DOHH2 (cell line): Measurements from ENCODE around the gene PHRF1.

Experiments used
- EZH2phosphoT487 ChIP-seq: fragments of 200-600 bp; sonication (generic); IDR thresholded peaks from 2 replicates; pipeline ENCODE4 v1.6.1; 2017; ENCODE audit warnings: borderline replicate concordance, mild to moderate bottlenecking, antibody characterized with exemption, low read length, moderate library complexity, mixed read lengths
- TF ChIP-seq, protein P1 (sequence below): fragments of 200-600 bp; sonication (generic); IDR thresholded peaks from one replicate; pipeline ENCODE4 v1.5.1; 2014; ENCODE audit warnings: antibody characterized with exemption, mild to moderate bottlenecking, low read depth, low read length; ENCODE audit not compliant: poor library complexity, severe bottlenecking

DNA sequence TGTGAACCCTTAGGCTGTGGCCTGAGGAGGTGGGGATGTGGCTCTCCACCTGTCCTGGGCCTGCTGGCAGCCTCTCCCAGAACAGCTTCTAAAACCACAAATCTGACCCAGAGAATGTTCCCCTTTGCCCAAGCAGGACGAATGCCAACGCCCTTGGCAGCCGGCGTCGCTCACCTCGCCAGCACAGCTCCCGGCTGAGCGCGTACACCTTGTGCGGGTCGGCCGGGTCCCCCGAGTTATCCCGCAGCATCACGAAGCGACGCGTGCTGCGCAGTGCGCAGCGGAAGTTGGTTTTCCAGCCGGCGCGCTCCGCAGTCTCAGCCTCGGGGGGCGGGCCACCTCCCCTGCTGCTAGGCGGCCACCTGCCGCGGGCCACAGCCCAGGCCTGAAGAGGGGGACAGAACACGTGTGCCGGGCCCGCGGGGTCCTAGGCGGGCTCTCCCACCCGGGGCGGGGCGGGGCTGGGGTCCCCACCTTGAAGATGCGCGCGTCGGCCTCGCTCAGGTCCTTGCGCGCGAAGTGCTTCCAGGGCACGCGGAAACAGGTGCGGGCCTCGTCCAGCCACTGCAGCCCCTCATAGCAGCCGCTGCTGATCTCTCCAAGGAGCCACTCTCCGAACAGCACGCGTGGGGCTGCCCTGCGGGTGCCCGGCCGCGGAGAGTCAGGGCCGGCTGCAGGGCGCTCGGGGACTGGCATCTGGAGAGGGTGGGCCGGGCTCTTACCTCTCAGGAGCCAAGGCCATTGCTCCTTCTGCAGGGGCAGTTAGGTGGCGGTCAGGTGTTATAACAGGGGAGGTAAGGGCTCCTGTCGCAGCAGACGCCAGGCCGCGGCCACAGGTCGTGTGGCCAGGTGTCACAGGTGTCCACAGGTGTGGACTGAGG lies 38.6 kb downstream of the PHRF1 start:
- TF ChIP-seq, protein P1, sequence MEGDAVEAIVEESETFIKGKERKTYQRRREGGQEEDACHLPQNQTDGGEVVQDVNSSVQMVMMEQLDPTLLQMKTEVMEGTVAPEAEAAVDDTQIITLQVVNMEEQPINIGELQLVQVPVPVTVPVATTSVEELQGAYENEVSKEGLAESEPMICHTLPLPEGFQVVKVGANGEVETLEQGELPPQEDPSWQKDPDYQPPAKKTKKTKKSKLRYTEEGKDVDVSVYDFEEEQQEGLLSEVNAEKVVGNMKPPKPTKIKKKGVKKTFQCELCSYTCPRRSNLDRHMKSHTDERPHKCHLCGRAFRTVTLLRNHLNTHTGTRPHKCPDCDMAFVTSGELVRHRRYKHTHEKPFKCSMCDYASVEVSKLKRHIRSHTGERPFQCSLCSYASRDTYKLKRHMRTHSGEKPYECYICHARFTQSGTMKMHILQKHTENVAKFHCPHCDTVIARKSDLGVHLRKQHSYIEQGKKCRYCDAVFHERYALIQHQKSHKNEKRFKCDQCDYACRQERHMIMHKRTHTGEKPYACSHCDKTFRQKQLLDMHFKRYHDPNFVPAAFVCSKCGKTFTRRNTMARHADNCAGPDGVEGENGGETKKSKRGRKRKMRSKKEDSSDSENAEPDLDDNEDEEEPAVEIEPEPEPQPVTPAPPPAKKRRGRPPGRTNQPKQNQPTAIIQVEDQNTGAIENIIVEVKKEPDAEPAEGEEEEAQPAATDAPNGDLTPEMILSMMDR = no peak
- TF ChIP-seq EZH2phosphoT487 = no peak
